GM23338 (cell line): Measurements from ENCODE around the gene IGF2BP1. TPM values are rescaled to one million over a fixed set of nuclear protein-coding genes. Genes with fewer than 3 reads are reported as not detected.

ENCODE experiments used
- ATAC-seq: fragments of 200-7000 bp; cut with Tn5 transposase; 3 replicates; pipeline ENCODE4 v1.9.1; 2020
- DNase-seq: peaks from one replicate; pipeline ENCODE4 v3.0.0-alpha.2; 2015; ENCODE audit warnings: low spot score
- H2AFZ ChIP-seq: fragments of 200-600 bp; sonication (generic); 2 replicates; pipeline ENCODE4 v1.8.0; 2016; ENCODE audit warnings: antibody characterized with exemption, mild to moderate bottlenecking, moderate library complexity
- H3F3A ChIP-seq: fragments of 200-600 bp; sonication (generic); replicated peaks from 2 replicates; pipeline ENCODE4 v1.8.0; 2017; ENCODE audit warnings: antibody characterized with exemption, mixed run types, low read depth
- H3K27ac ChIP-seq: fragments of 200-600 bp; sonication (generic); 2 replicates; pipeline ENCODE4 v1.6.1; 2016; ENCODE audit warnings: low read depth
- H3K27me3 ChIP-seq: fragments of 200-600 bp; sonication (generic); 2 replicates; pipeline ENCODE4 v1.8.0; 2016; ENCODE audit warnings: mild to moderate bottlenecking, mixed run types, moderate library complexity; ENCODE audit not compliant: insufficient read depth
- H3K36me3 ChIP-seq: fragments of 200-600 bp; sonication (generic); 2 replicates; pipeline ENCODE4 v1.8.0; 2016; ENCODE audit warnings: mild to moderate bottlenecking; ENCODE audit not compliant: insufficient read depth
- H3K4me1 ChIP-seq: fragments of 200-600 bp; sonication (generic); 2 replicates; pipeline ENCODE4 v1.8.0; 2016; ENCODE audit warnings: mild to moderate bottlenecking, moderate library complexity; ENCODE audit not compliant: insufficient read depth
- H3K4me2 ChIP-seq: fragments of 200-600 bp; sonication (generic); 2 replicates; pipeline ENCODE4 v1.7.1; 2017; ENCODE audit warnings: mixed run types
- H3K4me3 ChIP-seq: fragments of 200-600 bp; sonication (generic); 2 replicates; pipeline ENCODE4 v1.6.1; 2016; ENCODE audit warnings: mixed run types
- H3K79me2 ChIP-seq: fragments of 200-600 bp; sonication (generic); replicated peaks from 2 replicates; pipeline ENCODE4 v1.8.0; 2017; ENCODE audit warnings: mild to moderate bottlenecking; ENCODE audit not compliant: insufficient read depth
- H3K9me2 ChIP-seq: fragments of 200-600 bp; sonication (generic); 2 replicates; pipeline ENCODE4 v1.8.0; 2017; ENCODE audit not compliant: insufficient read depth
- H4K20me1 ChIP-seq: fragments of 200-600 bp; sonication (generic); replicated peaks from 2 replicates; pipeline ENCODE4 v1.8.0; 2017; ENCODE audit warnings: mild to moderate bottlenecking; ENCODE audit not compliant: insufficient read depth
- H3K27ac Mint-ChIP-seq: 2 replicates; pipeline ENCODE4 v1.8.0; 2020; ENCODE audit warnings: inconsistent platforms, mild to moderate bottlenecking, moderate library complexity, mixed read lengths
- H3K27me3 Mint-ChIP-seq: 3 replicates; pipeline ENCODE4 v1.8.0; 2022; ENCODE audit warnings: low read depth, mild to moderate bottlenecking, moderate library complexity, mixed read lengths, inconsistent platforms; ENCODE audit not compliant: insufficient read depth, poor library complexity
- H3K36me3 Mint-ChIP-seq: 3 replicates; pipeline ENCODE4 v1.8.0; 2021; ENCODE audit warnings: low read depth, mild to moderate bottlenecking, inconsistent platforms, moderate library complexity, mixed read lengths
- H3K4me1 Mint-ChIP-seq: 3 replicates; pipeline ENCODE4 v1.8.0; 2020; ENCODE audit warnings: mild to moderate bottlenecking, inconsistent platforms, mixed read lengths
- H3K4me3 Mint-ChIP-seq: 3 replicates; pipeline ENCODE4 v1.8.0; 2021; ENCODE audit warnings: moderate library complexity, mild to moderate bottlenecking, inconsistent platforms, mixed read lengths
- H3K9me3 Mint-ChIP-seq: 3 replicates; pipeline ENCODE4 v1.8.0; 2020; ENCODE audit warnings: moderate library complexity, mild to moderate bottlenecking, inconsistent platforms, mixed read lengths
- CREB1 ChIP-seq: fragments of 250-450 bp; sonication (Bioruptor Pico); IDR thresholded peaks from 2 replicates; pipeline ENCODE4 v1.5.0; 2020; ENCODE audit warnings: low read depth, mild to moderate bottlenecking, moderate library complexity
- CTCF ChIP-seq, 2 experiments: fragments of 200-600 bp in 1 of 2; sonication (generic) in 1 of 2; conservative IDR thresholded peaks; 2 replicates each; pipeline versions ENCODE4 v1.5.1 to v1.6.1; 2016 to 2017; ENCODE audit warnings: antibody characterized with exemption in 2 of 2, low read depth in 2 of 2, mild to moderate bottlenecking in 2 of 2, moderate library complexity in 1 of 2
- ETS1 ChIP-seq: IDR thresholded peaks from 2 replicates; pipeline ENCODE4 v1.6.1; 2016; ENCODE audit warnings: antibody characterized with exemption
- EZH2 ChIP-seq: fragments of 200-600 bp; sonication (generic); IDR thresholded peaks from one replicate; pipeline ENCODE4 v1.8.0; 2017; ENCODE audit warnings: antibody characterized with exemption, mild to moderate bottlenecking, low read depth; ENCODE audit not compliant: unreplicated experiment
- EZH2phosphoT487 ChIP-seq: fragments of 200-600 bp; sonication (generic); IDR thresholded peaks from one replicate; pipeline ENCODE4 v1.8.1; 2018; ENCODE audit warnings: antibody characterized with exemption; ENCODE audit not compliant: unreplicated experiment
- JUNB ChIP-seq: IDR thresholded peaks from one replicate; pipeline ENCODE4 v1.6.1; 2016; ENCODE audit warnings: antibody characterized with exemption; ENCODE audit not compliant: unreplicated experiment
- NANOG ChIP-seq: IDR thresholded peaks from 2 replicates; pipeline ENCODE4 v1.6.1; 2016; ENCODE audit warnings: antibody characterized with exemption, borderline replicate concordance
- POLR2AphosphoS5 ChIP-seq: IDR thresholded peaks from 2 replicates; pipeline ENCODE4 v1.6.1; 2016; ENCODE audit warnings: antibody characterized with exemption, low read depth
- REST ChIP-seq: IDR thresholded peaks from one replicate; pipeline ENCODE4 v1.6.1; 2018; ENCODE audit warnings: antibody characterized with exemption; ENCODE audit not compliant: unreplicated experiment
- STAT1 ChIP-seq: IDR thresholded peaks from one replicate; pipeline ENCODE4 v1.6.1; 2016; ENCODE audit warnings: antibody characterized with exemption; ENCODE audit not compliant: unreplicated experiment
- ZNF114 ChIP-seq: fragments of 250-450 bp; sonication (Bioruptor Pico); IDR thresholded peaks from 2 replicates; pipeline ENCODE4 v1.5.0; 2020; ENCODE audit warnings: mild to moderate bottlenecking, moderate library complexity
- ZNF331 ChIP-seq: fragments of 250-450 bp; sonication (Bioruptor Pico); IDR thresholded peaks from 2 replicates; pipeline ENCODE4 v1.5.0; 2020; ENCODE audit warnings: low read depth, mild to moderate bottlenecking, moderate library complexity
- ZNF462 ChIP-seq: fragments of 250-450 bp; sonication (Bioruptor Pico); IDR thresholded peaks from 2 replicates; pipeline ENCODE4 v1.5.0; 2020; ENCODE audit warnings: mild to moderate bottlenecking, moderate library complexity
- polyA plus RNA-seq: library from polyadenylated mRNA; unstranded; fragments of >200 nt; fragmentation: Nextera tagmentation; extraction: Ambion mirVana; gene quantifications from 2 replicates; pipeline ENCODE4 v1.2.1, GENCODE V29; 2016
- total RNA-seq: library from RNA; depleted of rRNA; stranded (reverse); fragments of >200 nt; shearing (Covaris generic); gene quantifications from 2 replicates; pipeline ENCODE4 v1.2.3, GENCODE V29; 2014

IGF2BP1 gene
- total and polyA plus RNA-seq, 2 experiments from 2014 or later, result 68.6 to 249 TPM

- Histone ChIP-seq H3K79me2 (peaks cover 11% of the 10 kb centered on the region), H3K4me1 (peaks cover 45% of the 10 kb centered on the region), H3F3A (peaks cover 11% of the 10 kb centered on the region), H4K20me1 (no peaks in the 10 kb centered on the region), H3K4me2 (peak overlapping the region; percentile 51), H3K4me3 (no peak overlapping the region), H2AFZ (no peak overlapping the region), H3K36me3 (no peaks in the 10 kb centered on the region), H3K27ac (no peak overlapping the region), H3K9me2 (no peaks in the 10 kb centered on the region), H3K27me3 (no peaks in the 10 kb centered on the region)
- Mint-ChIP-seq H3K27ac (no peak overlapping the region), H3K4me3 (peak overlapping the region; percentile 2; the same call in 1 of the 3 replicates), H3K27me3 (peaks cover 25% of the 10 kb centered on the region), H3K9me3 (peaks cover 3% of the 10 kb centered on the region; the same call in 2 of the 3 replicates), H3K36me3 (peaks cover 14% of the 10 kb centered on the region), H3K4me1 (peaks cover 44% of the 10 kb centered on the region)
- TF ChIP-seq EZH2phosphoT487, result no peak
- no peak for TF ChIP-seq NANOG
- no peak for TF ChIP-seq POLR2AphosphoS5
- no peak for TF ChIP-seq ETS1
- no peak for TF ChIP-seq ZNF462 (CRISPR knock-in tag)
- TF ChIP-seq ZNF331 (CRISPR knock-in tag), result no peak
- TF ChIP-seq JUNB, result no peak
- no peak for TF ChIP-seq CREB1 (CRISPR knock-in tag)
- TF ChIP-seq CTCF (conservative IDR thresholded peaks at IDR 0.05; ENCODE audit: low read depth in 2 of 2), result no peak
- no peak for TF ChIP-seq REST
- no peak for TF ChIP-seq EZH2
- no peak for TF ChIP-seq STAT1
- no peak for TF ChIP-seq ZNF114 (CRISPR knock-in tag)
- DNase-seq (no peak), ATAC-seq (no peak)
Observed at GRCh38 chr17:48993305-48993704, 3.9 kb upstream of the IGF2BP1 start.
